ENCODE data around the gene SPDL1. TPM values are rescaled to one million over a fixed set of nuclear protein-coding genes. Genes with fewer than 3 reads are reported as not detected.
"Not testable (repeated sequence)": the region's sequence is repeated elsewhere in the genome, so short reads cannot be mapped to it uniquely, and the experiment has no call there.

Gene SPDL1
- total RNA-seq, 4 donors from 2014 or later, result 0.78 to 4.6 (median 3.2) TPM

- intact Hi-C loops (cut with DNase I; ENCODE audit: low total_unique reads), result no loop called here
- Histone ChIP-seq H3K27ac (no peak overlapping the region), H3K9me3 (no peaks in the 10 kb centered on the region), H3K4me3 (no peak overlapping the region), H3K27me3 (no peaks in the 10 kb centered on the region), H3K4me1 (no peaks in the 10 kb centered on the region), H3K36me3 (no peaks in the 10 kb centered on the region)
- no peak for ATAC-seq
- in situ Hi-C loops (cut with MboI; ENCODE audit: low sequenced_read_pairs in 4 of 4), result no loop called here
- no peak for DNase-seq
- no peak for TF ChIP-seq POLR2A (IDR thresholded peaks at IDR 0.05)
- TF ChIP-seq CTCF (IDR thresholded peaks at IDR 0.05 in 4 of 5, conservative IDR thresholded peaks at IDR 0.05 in 1 of 5), result no peak
Measured at GRCh38 chr5:169615561-169615960, 32.0 kb downstream of the SPDL1 start.

- H3K27me3 ChIP-seq; H3K36me3 ChIP-seq; DNase-seq; H3K9me3 ChIP-seq; H3K4me1 ChIP-seq; H3K27ac ChIP-seq; H3K4me3 ChIP-seq; ATAC-seq; intact Hi-C loops (cut with DNase I; ENCODE audit: low total_unique reads); in situ Hi-C loops (cut with MboI; ENCODE audit: low sequenced_read_pairs in 4 of 4): not testable (repeated sequence)
Measured at GRCh38 chr5:169624307-169624706, 40.7 kb downstream of the SPDL1 start.

- no peaks in the 10 kb centered on the region for H3K27me3 ChIP-seq
- no peak for ATAC-seq
- in situ Hi-C loops (cut with MboI; ENCODE audit: low sequenced_read_pairs in 4 of 4) (no loop called here), intact Hi-C loops (cut with DNase I; ENCODE audit: low total_unique reads) (no loop called here)
- no peaks in the 10 kb centered on the region for H3K36me3 ChIP-seq
- TF ChIP-seq CTCF (IDR thresholded peaks at IDR 0.05 in 4 of 5, conservative IDR thresholded peaks at IDR 0.05 in 1 of 5), result no peak
- no peak for TF ChIP-seq POLR2A (IDR thresholded peaks at IDR 0.05)
- no peak overlapping the region for H3K27ac ChIP-seq
- no peak overlapping the region for H3K4me3 ChIP-seq
- DNase-seq, result no peak
- H3K4me1 ChIP-seq, result no peaks in the 10 kb centered on the region
- no peaks in the 10 kb centered on the region for H3K9me3 ChIP-seq
Measured at GRCh38 chr5:169626779-169627178, 43.2 kb downstream of the SPDL1 start.

GRCh38 chr5:169627551-169627950 lies 44.0 kb downstream of the SPDL1 start:
- no peaks in the 10 kb centered on the region for H3K36me3 ChIP-seq
- H3K27me3 ChIP-seq, result no peaks in the 10 kb centered on the region
- in situ Hi-C loops (cut with MboI; ENCODE audit: low sequenced_read_pairs in 4 of 4), result no loop called here
- TF ChIP-seq CTCF (IDR thresholded peaks at IDR 0.05 in 4 of 5, conservative IDR thresholded peaks at IDR 0.05 in 1 of 5) (no peak), POLR2A (IDR thresholded peaks at IDR 0.05) (no peak)
- H3K4me1 ChIP-seq, result no peaks in the 10 kb centered on the region
- intact Hi-C loops (cut with DNase I; ENCODE audit: low total_unique reads), result no loop called here
- H3K27ac ChIP-seq, result no peak overlapping the region
- no peak overlapping the region for H3K4me3 ChIP-seq
- ATAC-seq (no peak), DNase-seq (no peak)
- H3K9me3 ChIP-seq, result no peaks in the 10 kb centered on the region

- no peaks in the 10 kb centered on the region for H3K9me3 ChIP-seq
- ATAC-seq, result no peak
- H3K27ac ChIP-seq, result no peak overlapping the region
Measured at GRCh38 chr5:169628892-169629291, 45.3 kb downstream of the SPDL1 start.

More at GRCh38 chr5:169628892-169629291, 45.3 kb downstream of the SPDL1 start:
- DNase-seq, result no peak
- H3K27me3 ChIP-seq, result no peaks in the 10 kb centered on the region
- in situ Hi-C loops (cut with MboI; ENCODE audit: low sequenced_read_pairs in 4 of 4) (no loop called here), intact Hi-C loops (cut with DNase I; ENCODE audit: low total_unique reads) (no loop called here)
- H3K4me1 ChIP-seq, result no peaks in the 10 kb centered on the region
- TF ChIP-seq POLR2A (IDR thresholded peaks at IDR 0.05) (no peak), CTCF (IDR thresholded peaks at IDR 0.05 in 4 of 5, conservative IDR thresholded peaks at IDR 0.05 in 1 of 5) (no peak)
- no peak overlapping the region for H3K4me3 ChIP-seq
- no peaks in the 10 kb centered on the region for H3K36me3 ChIP-seq
